ENCODE results near the gene DIAPH2. TPM values are rescaled to one million over a fixed set of nuclear protein-coding genes. Genes with fewer than 3 reads are reported as not detected.
A peak's percentile ranks its signal among the peaks of the same experiment; 100 is the strongest.

Gene DIAPH2
- total RNA-seq, 4 donors from 2014 or later, result 10.3 to 36.6 (median 17.9) TPM

DNA sequence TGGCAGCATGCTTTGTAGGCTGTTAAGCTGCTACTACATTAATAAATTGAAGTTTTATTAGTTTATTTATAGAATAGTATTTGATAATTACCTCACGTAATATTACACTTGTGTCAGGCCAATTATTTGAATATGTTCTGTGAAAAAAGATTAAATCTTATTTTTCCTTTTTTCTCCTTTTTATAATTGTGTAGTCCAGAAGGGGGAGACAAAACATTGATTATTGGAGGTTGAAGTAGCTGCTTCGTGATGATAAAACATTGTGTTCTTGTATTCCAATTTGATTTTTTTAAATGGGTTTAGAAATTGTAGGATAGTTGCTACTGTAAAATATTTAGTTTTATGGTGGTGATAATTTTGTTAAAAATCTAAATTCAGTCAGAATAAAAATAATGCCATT is 85.7 kb downstream of the DIAPH2 start:
- intact Hi-C loops (cut with DNase I), result no loop called here
- H3K4me3 ChIP-seq, result no peak overlapping the region
- H3K4me1 ChIP-seq, result no peaks in the 10 kb centered on the region
- no peak overlapping the region for H3K27ac ChIP-seq
- TF ChIP-seq, protein P1, sequence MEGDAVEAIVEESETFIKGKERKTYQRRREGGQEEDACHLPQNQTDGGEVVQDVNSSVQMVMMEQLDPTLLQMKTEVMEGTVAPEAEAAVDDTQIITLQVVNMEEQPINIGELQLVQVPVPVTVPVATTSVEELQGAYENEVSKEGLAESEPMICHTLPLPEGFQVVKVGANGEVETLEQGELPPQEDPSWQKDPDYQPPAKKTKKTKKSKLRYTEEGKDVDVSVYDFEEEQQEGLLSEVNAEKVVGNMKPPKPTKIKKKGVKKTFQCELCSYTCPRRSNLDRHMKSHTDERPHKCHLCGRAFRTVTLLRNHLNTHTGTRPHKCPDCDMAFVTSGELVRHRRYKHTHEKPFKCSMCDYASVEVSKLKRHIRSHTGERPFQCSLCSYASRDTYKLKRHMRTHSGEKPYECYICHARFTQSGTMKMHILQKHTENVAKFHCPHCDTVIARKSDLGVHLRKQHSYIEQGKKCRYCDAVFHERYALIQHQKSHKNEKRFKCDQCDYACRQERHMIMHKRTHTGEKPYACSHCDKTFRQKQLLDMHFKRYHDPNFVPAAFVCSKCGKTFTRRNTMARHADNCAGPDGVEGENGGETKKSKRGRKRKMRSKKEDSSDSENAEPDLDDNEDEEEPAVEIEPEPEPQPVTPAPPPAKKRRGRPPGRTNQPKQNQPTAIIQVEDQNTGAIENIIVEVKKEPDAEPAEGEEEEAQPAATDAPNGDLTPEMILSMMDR (IDR thresholded peaks at IDR 0.05), result peak in 4 of 6 experiments; percentile 19 to 42 (median 28)
- no peak for TF ChIP-seq POLR2A (IDR thresholded peaks at IDR 0.05)
- DNase-seq, result no peak
- no peaks in the 10 kb centered on the region for H3K27me3 ChIP-seq
- no peaks in the 10 kb centered on the region for H3K36me3 ChIP-seq
- 19 to 28% methylated on average over 2 of the region's 2 CpGs for WGBS, 2 donors
- no peaks in the 10 kb centered on the region for H3K9me3 ChIP-seq

GRCh38 chrX:96771486-96771885 is 86.8 kb downstream of the DIAPH2 start:
- Histone ChIP-seq H3K4me3 (no peak overlapping the region), H3K4me1 (no peaks in the 10 kb centered on the region), H3K27ac (no peak overlapping the region), H3K36me3 (no peaks in the 10 kb centered on the region), H3K9me3 (no peaks in the 10 kb centered on the region), H3K27me3 (no peaks in the 10 kb centered on the region)
- no peak for DNase-seq
- TF ChIP-seq, protein P1 (IDR thresholded peaks at IDR 0.05), result no peak
- TF ChIP-seq POLR2A (IDR thresholded peaks at IDR 0.05), result no peak
- WGBS, 2 donors, result 33% methylated on average over 1 of the region's 1 CpG; no CpG with 5 or more reads in 1 of the 2 donors
- intact Hi-C loops (cut with DNase I), result no loop called here

- H3K36me3 ChIP-seq, result no peaks in the 10 kb centered on the region
- no peaks in the 10 kb centered on the region for H3K4me1 ChIP-seq
- no peak overlapping the region for H3K4me3 ChIP-seq
- no peak for DNase-seq
- intact Hi-C loops (cut with DNase I), result no loop called here
- no peak overlapping the region for H3K27ac ChIP-seq
- H3K9me3 ChIP-seq, result no peaks in the 10 kb centered on the region
- WGBS, 2 donors, result 94 to 100% methylated on average over 2 of the region's 2 CpGs
- TF ChIP-seq, protein P1 (IDR thresholded peaks at IDR 0.05), result no peak
- TF ChIP-seq POLR2A (IDR thresholded peaks at IDR 0.05), result no peak
- no peaks in the 10 kb centered on the region for H3K27me3 ChIP-seq
Measured at GRCh38 chrX:96774116-96774515, 89.5 kb downstream of the DIAPH2 start.

GRCh38 chrX:96776966-96777365 is 92.3 kb downstream of the DIAPH2 start:
- TF ChIP-seq POLR2A (IDR thresholded peaks at IDR 0.05), result no peak
- TF ChIP-seq, protein P1 (IDR thresholded peaks at IDR 0.05), result no peak
- H3K27me3 ChIP-seq, result no peaks in the 10 kb centered on the region
- H3K4me3 ChIP-seq, result no peak overlapping the region
- H3K36me3 ChIP-seq, result no peaks in the 10 kb centered on the region
- WGBS, 2 donors, result 86 to 91% methylated on average over 1 of the region's 1 CpG
- H3K4me1 ChIP-seq, result no peaks in the 10 kb centered on the region
- no peak overlapping the region for H3K27ac ChIP-seq
- H3K9me3 ChIP-seq, result no peaks in the 10 kb centered on the region
- no peak for DNase-seq
- intact Hi-C loops (cut with DNase I), result no loop called here

DNA sequence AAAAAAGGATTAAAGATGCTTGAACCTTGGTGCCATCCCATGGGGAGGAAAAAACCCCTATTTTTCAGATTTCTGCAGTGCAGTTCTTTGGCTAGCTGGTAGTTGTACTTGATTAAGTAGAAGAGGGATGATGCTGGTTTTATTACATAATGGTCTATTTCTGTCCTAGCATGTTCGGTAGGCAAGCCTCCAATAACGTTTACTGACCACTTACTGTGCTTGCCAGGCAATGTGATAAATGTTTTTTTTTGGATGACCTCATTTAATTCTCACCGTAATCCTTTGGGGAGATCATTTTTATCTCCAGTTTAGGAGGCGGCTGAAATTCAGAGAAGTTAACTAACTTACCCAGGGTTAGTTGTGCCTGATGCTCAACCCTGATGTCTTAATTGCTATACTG is 106.9 kb downstream of the DIAPH2 start:
- intact Hi-C loops (cut with DNase I), result no loop called here
- Histone ChIP-seq H3K27ac (no peak overlapping the region), H3K4me3 (no peak overlapping the region), H3K4me1 (no peaks in the 10 kb centered on the region), H3K9me3 (no peaks in the 10 kb centered on the region), H3K36me3 (no peaks in the 10 kb centered on the region), H3K27me3 (no peaks in the 10 kb centered on the region)
- no peak for DNase-seq
- WGBS, 2 donors, result 51 to 59% methylated on average over 4 of the region's 4 CpGs
- TF ChIP-seq POLR2A (IDR thresholded peaks at IDR 0.05), result no peak
- TF ChIP-seq, protein P1 (IDR thresholded peaks at IDR 0.05), result no peak

Data from esophagus squamous epithelium (tissue), 5 donors.